Stimulated activated CD8-positive, alpha-beta memory T cell treated with anti-CD3 and anti-CD28 coated beads, Interleukin-15, amount 100 ng/mL, for 4 hours (primary cell): Measurements from ENCODE around the gene SCAF8.
"Not testable (repeated sequence)": the region's sequence is repeated elsewhere in the genome, so short reads cannot be mapped to it uniquely, and the experiment has no call there.

ENCODE experiments used
- DNase-seq, 2 donors: peaks; one replicate each; pipeline ENCODE4 v3.0.0-alpha.2; 2020; ENCODE audit warnings: low read depth in 2 of 2

The SCAF8 gene

DNA sequence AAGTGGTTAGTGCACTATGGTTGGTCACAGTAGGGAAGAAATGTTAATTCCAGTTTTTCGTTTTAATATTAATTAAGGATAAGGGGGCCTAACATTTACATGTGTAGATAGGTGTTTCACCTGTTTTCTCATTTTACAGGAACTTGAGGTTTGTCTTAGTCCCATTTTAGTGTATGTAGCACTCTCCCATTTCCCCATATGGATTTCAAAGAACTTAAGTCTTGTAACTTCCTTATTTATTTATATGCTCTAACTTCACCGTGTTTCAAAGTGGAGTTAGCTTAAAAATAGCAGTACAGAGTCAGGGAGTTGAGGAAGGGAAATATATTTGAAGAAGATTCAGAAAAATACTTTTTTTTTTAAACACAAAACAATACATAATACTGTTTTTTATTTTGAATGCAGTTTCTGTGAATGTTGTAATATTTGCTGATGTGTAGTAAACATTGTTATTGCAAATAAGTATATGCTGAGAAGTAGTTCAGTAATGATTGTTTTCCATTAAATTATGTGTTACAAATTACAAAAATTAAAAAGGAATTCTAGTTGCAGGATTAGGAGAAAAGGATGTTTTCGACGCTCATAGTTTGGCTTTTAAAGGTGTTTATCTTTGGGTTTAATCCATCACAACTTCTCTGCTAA lies 3.5 kb downstream of the SCAF8 start:
- DNase-seq = no peak

DNA sequence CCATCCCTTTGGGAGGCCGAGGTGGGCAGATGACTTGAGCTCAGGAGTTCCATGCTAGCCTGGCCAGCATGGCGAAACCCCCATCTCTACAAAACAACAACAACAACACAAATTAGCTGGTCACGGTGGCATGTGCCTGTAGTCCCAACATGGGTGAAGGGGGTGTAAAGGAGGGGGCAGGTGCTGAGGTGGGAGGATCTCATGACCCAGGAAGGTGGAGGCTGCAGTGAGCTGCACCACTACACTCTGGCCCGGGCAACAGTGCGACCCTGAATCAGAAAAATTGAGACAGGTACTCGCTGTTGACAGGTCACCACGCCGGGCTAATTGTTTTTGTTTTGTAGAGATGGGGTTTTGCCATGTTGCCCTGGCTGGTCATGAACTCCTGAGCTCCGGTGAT lies 4.2 kb downstream of the SCAF8 start:
- no peak for DNase-seq

DNA sequence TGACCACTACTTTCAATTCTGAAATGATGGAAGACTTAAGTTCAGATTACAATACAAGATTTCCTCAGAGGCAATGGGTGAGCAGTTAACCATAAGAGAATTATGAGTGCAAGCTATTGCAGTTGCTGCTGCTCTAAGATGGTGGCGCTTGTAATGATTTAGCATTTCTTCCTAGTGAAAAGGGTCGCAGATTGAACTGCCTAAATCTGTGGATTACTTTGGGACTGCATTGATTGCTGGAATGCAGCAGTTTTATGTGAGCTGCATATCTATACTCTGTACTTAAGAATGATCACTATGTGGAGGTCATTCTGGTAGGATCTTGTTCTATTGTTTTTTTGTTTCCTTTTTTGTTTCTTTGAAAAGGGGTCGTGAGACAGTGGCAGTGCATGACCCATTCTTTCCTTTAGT lies 5.3 kb downstream of the SCAF8 start:
- no peak for DNase-seq

DNA sequence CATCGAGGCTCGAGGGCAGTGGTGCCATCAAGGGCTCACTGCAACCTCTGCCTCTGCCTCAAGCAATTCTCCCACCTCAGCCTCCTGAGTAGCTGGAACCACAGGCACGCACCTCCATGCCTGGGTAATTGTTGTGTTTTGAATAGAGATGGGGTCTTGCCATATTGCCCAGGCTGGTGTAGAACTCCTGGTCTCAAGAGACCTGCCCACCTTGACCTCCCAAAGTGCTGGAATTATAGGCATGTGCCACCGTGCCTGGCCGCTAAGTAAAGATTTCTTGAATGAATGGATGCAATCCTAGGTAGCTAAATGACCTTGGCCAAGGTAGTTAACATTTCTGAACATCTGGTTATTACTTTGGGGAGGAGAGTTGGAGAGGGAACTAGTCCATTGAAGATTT lies 7.4 kb downstream of the SCAF8 start:
- DNase-seq = no peak

DNA sequence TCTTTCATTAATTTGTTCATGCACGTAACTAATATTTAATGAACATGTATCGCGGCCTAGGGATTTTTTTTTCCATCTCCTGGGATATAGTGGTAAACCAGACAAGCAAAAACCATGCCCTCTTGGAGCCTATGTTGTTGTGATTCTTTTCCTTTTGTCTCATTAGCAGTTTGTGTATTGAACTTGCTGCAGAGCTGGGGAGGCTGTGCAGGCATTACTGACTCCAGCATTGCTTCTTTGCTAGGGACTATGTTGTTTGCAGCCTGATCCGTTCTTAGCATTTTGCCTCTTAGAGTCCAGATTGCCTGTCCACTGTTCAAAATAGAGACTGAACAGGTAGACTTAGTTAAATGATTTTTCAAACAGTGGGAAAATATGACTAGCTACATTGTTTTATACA lies 9.7 kb downstream of the SCAF8 start:
- no peak for DNase-seq

DNA sequence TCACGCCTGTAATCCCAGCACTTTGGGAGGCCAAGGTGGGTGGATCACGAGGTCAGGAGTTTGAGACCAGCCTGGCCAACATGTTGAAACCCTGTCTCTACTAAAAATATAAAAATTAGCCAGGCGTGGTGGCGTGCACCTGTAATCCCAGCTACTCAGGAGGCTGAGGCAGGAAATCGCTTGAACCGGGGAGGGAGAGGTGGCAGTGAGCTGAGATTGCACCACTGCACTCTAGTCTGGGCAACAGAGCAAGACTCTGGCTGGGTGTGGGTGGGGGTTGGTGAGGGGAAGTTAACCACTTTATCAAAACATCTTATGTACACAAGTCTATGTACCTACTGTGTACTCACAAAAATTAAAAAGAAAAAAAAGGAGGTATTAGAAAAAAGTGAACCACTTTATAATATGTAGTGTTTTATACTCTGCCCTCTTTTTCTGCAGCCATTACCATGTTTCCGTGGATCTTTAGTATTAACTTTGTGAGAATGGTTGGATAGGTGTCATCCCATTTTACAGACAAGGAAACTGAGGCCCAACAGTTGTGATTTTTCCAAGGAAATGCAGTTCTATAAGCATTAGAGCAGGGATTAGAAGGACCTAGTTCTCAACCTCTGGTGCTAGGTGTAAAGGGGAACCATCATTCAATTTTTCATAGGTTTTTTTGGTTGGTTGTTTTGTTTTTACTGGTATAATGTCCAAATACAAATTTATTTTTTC lies 11.0 kb downstream of the SCAF8 start:
- not testable (repeated sequence) for DNase-seq

DNA sequence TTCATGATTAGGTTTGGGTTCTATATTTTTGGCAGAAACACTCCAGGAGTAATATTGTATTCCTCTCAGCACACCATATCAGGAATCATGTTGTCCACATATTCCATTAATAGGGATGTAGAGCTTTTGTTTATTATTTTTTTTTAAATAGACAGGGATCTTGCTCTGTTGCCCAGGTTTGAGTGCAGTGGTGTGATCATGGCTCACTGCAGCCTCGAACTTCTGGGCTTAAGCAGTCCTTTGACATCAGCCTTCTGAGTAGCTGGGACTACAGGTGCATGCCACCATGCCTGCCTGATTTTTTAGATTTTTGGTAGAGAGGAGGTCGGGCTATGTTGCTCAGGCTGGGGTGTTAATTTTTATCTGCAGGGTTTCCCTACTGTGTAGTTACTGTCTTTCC lies 12.0 kb downstream of the SCAF8 start:
- no peak for DNase-seq

DNA sequence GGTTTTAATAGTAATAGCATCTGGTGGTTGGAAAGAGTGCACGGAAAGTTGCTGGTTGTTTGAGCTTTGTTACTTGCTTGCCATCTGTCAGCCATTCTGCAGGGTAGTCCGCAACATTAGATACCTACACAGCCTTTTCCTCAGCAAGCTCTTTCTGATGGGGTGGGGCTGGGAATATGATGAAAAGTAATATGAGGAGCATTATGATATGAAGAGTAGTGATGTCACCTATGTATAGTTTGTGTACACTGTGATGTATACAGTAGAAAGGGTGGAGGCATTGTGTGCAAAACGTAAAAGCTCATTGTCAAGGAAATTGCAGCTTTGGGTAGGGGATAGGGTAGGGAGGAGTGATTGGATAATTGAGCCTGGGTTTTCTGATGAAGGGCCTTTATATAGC lies 16.1 kb downstream of the SCAF8 start:
- DNase-seq = no peak

DNA sequence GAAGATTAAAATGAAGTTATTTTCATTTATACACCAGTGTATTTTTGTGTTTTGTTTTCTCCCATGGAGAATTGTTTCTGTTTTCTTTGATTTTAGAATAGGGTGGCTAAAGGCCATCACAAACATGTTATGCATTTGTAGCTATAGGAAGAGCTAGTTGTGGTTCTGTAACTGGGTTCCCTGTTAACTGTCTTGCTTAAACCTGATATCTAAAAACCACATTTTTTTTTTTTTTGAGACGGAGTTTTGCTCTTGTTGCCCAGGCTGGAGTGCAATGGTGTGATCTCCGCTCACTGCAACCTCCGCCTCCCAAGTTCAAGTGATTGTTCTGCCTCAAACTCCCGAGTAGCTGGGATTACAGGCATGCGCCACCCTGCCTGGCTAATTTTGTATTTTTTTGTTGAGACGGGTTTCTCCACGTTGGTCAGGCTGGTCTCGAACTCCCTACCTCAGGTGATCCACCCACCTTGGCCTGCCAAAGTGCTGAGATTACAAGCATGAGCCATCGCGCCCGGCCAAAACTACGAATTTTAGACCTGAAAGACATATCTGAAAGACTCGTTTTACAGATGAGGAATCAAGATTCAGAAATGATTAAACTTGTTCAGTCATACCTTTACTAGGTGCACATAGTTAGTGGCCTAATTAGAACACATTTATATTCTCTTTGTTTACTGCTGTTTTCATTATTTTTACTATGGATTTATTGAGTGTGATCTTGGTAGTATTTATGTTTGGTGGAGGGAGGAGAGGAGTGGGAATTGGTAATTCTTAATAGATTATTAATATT lies 18.0 kb downstream of the SCAF8 start:
- DNase-seq = no peak

DNA sequence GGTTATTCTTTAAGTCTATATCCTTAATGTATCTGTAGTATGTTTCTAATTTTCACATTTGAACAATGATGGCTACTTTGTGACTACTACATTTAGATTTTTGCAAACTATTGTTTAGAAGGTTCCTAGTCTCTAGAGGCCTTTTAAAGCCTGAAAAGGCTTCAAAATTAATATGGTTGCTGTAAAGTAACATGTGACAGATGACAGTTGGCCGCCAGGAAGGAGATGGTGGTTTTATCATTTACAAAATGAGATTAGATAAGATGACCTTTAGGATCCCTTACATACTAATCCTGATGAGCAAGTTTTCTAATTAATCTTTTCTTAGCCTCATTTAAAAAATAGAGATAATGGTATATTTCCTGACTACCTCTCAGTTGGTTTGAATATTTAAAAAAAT lies 18.8 kb downstream of the SCAF8 start:
- no peak for DNase-seq

DNA sequence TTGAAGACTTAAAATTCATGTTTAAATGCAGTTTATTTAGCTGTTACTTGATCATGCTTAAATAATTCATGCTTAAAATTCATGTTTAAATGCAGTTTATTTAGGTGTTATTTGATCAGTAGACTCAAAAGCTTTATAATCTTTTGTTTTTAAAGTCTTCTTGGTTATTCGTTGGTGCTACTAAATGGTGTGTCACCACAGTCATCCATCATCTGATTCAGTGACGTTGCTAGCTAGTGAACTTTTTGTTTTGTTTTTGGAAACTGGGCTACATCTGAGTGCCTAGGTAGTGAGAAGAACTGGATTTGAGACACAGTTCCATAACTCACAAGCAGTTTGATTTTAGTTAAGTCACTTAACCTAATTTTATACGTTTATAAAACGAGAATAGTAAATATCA lies 20.9 kb downstream of the SCAF8 start:
- no peak for DNase-seq

DNA sequence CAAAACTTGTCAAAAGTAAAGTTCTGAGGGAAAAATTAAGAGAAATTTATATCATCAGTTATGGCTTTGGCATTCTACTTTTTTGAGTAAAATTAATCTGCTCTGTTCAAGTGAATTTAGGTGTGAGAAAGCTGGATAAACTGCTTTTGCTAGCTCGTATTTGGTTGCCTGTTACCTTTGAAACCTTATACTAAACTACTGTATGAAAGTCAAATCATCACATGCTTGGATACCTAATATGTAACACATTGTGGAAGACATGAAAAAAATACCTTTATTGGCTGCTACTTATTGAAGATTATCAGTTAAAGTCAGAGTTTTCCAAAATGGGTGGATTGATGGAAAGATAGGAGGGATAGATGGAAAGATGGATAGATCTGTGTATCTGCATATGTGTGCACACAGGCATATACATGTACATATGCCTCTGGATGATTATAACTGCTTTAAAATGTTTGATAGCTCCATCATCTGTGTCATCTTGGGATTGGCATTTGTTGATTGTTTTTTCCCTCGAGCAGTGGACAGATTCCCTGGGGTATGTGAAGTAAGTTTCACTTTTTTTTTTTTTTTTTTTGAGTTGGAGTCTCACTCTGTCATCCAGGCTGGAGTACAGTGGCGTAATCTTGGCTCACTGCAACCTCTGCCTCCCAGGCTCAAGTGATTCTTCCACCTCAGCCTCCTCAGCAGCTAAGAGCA lies 24.3 kb downstream of the SCAF8 start:
- no peak for DNase-seq

DNA sequence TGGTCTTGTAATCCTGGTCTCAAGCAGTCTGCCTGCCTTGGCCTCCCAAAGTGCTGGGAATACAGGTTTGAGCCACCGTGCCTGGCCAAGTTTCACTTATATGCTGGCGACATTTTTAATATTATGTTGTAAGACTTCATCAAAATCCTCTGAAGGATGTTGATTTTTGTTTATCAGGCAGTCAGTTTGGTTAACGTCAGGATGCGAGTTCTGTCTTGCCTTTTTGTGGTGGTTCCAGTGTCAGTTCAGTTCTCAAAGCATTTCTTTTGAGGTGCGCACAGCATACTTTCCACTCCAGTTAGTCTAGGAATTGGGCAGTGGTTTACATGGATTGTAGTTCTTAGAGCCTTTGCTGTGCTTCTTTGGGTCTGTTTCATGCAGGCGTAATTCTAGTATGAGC lies 24.9 kb downstream of the SCAF8 start:
- DNase-seq = no peak

DNA sequence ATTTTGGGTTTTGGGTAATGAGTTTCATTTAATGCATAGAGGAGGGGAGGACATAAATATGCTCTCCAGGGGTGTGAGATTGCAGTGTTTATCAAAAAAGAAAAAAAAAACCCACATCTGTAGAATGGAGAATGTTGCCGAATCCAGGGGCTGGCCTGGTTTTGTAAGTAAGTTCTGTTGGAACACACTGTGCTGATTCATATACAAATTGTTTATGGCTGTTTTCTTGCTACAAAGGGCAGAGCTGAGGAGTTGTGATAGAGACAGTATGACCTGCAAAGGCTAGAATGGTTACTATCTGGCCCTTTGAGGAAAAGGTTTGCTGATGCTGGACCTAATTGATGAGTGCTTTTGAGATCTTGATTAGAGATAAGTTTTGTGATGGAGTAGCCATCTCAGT lies 30.4 kb downstream of the SCAF8 start:
- DNase-seq = no peak

DNA sequence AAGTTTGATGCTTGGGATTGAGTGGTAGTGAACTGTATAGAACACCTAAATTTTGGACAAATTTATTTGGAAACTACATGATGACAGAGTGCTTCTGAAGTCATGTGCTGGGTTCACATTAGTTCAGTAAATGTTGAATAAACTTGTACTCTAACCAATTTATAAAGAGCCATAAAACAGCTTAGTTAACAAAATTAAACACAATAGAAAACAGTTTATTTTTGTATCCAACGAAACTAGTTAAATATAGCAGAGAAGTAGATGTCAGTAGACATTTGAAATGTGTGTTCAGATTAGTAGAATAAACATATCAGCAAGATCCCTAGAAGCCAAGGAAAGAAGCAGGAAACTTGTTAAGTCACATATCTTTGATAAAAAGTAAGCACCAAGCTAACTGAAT lies 32.1 kb downstream of the SCAF8 start:
- no peak for DNase-seq

DNA sequence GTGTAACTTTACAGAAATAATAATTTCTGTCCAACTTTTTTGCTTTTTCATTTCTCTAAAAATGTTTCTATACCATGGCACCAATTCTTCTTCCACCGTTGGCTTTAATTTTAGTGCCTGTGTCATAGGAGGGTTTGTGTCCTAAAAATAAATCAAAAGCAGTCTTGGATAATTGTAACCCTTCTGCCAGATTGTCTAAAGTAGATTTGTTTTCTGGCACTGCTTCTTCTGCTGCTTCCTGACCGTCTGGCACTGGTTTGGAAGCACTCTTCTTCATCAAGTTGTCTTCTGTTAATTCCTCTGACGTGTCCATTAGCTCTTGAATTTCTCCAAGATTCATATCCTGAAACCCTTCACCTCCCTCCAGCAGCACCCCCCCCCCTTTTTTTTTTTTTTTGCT lies 33.1 kb downstream of the SCAF8 start:
- DNase-seq = no peak

DNA sequence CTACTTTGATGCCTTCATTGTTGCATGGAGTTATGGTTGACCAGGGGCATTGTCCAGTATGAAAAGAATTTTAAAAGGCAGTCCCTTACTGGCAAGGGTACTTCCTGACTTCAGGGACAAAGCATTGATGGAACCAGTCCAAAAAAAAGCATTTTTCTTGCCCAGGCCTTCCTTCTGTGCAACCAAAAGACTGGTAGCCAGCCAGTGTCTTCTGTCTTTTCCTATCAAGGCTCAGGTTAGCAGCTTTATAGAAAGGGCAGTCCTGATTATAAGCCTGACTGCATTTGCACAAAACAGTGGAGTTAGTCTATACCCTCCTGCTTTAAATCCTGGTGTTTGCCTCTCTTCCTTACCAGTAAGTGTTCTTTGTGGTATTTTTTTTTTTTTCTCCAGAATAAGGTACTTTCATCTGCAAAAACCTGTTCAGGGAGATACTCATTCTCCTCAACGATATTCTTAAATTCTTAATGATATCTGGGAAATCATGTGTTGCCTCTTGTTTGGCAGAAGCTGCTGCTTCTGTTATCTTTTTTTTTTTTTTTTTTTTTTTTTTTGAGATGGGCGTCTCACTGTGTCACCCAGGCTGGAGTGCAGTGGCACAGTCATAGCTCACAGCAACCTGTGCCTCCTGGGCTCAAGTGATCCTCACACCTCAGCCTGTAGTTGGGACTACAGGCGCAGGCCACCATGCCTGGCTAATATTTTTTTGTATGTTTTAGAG lies 33.9 kb downstream of the SCAF8 start:
- no peak for DNase-seq

DNA sequence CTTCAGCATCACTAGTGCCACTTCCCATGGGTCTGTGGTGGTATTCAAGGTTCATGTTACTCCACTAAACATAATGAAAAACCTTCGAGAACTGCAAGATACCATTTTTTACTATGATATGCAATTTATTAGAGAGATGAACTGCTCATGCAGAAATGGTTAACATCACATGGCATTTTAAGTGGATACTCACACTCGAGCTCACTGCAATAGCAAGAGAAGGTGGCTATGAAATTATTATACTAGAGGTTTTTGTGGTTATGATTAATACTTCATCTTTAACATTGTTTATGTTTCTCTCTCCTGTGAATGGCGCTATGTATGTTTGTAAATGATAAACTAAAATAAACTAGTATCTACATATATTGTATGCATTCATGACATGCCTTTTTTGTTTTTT lies 35.1 kb downstream of the SCAF8 start:
- no peak for DNase-seq

DNA sequence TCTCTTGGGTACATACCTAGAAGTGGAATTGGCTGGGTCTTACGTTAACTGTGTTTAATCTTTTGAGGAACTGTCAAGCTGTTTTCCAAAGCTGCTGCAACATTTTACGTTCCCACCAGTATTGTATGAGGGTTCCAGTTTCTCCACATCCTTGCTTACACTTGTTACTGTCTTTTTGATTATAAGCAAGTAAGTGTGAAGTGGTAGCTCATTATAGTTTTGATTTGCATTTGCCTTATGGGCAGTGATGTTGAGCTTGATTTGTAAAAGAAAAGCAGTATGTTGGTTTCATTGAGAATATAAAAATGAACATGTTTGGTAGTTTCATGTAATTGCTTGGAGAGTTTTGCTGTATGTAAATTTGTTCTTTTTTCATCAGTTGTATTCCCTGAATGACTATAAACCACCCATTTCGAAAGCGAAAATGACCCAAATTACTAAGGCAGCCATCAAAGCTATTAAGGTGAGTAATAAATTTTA lies 40.4 kb downstream of the SCAF8 start:
- DNase-seq = no peak

DNA sequence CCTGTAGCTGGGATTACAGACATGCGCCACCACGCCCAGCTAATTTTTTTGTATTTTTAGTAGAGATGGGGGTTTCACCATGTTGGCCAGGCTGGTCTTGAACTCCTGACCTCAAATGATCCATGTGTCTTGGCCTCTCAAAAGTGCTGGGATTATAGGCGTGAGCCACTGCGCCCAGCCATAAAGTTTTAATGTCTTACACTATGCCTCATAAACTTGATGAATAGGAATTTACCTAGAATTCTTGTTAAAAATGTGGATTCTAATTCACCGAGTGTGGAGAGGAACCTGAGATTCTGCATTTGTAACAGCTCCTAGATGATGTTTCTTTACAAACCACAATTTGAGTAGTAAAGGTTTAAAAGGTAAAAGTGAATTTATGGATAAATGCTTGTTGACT lies 45.9 kb downstream of the SCAF8 start:
- DNase-seq = not testable (repeated sequence)

DNA sequence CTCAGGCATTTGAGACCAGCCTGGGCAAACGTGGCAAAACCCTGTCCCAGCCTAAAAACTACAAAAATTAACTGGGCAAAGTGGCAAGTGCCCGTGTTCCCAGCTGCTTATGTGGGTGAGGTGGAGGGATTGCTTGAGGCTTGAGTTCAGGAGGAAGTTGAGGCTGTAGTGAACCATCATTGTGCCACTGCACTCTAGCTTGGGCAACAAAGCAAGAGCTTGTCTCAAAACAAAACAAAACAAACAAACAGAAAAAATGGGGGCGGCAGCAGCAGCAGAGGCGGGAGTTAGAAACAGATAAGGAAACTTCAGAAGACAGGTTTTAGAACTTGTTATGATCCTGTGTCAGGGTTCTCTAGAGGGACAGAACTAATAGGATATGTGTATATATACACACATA lies 49.0 kb downstream of the SCAF8 start:
- no peak for DNase-seq

DNA sequence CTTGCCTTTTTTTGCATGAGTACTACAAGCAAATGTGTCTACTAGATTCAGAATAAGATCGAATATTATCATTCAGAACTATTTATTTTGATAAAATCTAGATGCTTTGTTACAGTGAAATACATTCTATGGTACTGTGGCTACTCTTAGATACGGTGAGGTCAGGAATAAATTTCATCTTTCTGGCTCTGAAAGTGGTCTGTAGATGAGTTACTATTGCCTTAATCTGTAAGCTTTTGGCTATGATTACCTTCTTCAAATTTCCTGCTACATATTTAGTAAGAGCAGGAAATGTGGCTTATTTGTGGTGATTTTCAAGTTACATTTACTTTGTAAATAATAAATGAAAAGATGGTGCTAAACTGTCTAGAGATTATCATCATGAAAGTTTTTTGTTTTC lies 50.0 kb downstream of the SCAF8 start:
- DNase-seq = no peak
